Ascending aorta (tissue), 2 donors: Measurements from ENCODE around the gene BABAM2. TPM values are rescaled to one million over a fixed set of nuclear protein-coding genes. Genes with fewer than 3 reads are reported as not detected.
A peak's percentile ranks its signal among the peaks of the same experiment; 100 is the strongest.

ENCODE experiments used
- DNase-seq, 2 donors: peaks; one replicate each; pipeline ENCODE4 v3.0.0-alpha.2; 2019; ENCODE audit warnings: low spot score in 2 of 2
- H3K27ac ChIP-seq, 2 donors: fragments of 200-600 bp; sonication (generic); one replicate each; pipeline ENCODE4 v1.5.1; 2016 to 2017; ENCODE audit warnings: mild to moderate bottlenecking in 1 of 2
- H3K27me3 ChIP-seq: fragments of 200-600 bp; sonication (generic); one replicate; pipeline ENCODE4 v1.5.1; 2017
- H3K36me3 ChIP-seq, 2 donors: fragments of 200-600 bp; sonication (generic); one replicate each; pipeline ENCODE4 v1.5.1; 2016
- H3K4me1 ChIP-seq, 2 donors: fragments of 200-600 bp; sonication (generic); one replicate each; pipeline ENCODE4 v1.5.1; 2016 to 2017; ENCODE audit warnings: mild to moderate bottlenecking in 1 of 2
- H3K4me3 ChIP-seq, 2 donors: fragments of 200-600 bp; sonication (generic); one replicate each; pipeline ENCODE4 v1.5.1; 2016 to 2017; ENCODE audit warnings: mild to moderate bottlenecking in 1 of 2
- H3K9me3 ChIP-seq, 2 donors: fragments of 200-600 bp; sonication (generic); one replicate each; pipeline ENCODE4 v1.5.1; 2016
- CTCF ChIP-seq, 3 experiments: fragments of 200-600 bp in 2 of 3; fragments of 450-650 bp in 1 of 3; sonication (generic) in 2 of 3; IDR thresholded peaks; one replicate each; pipeline ENCODE4 v1.5.1; 2016 to 2019; ENCODE audit warnings: antibody characterized with exemption in 3 of 3, mild to moderate bottlenecking in 1 of 3, moderate library complexity in 1 of 3
- intact Hi-C: fragments of 100-400 bp; cut with DNase I; formaldehyde crosslinking; loops from one replicate; pipeline ENCODE4 v1.15.1; 2023
- total RNA-seq: library from RNA; depleted of rRNA; stranded (reverse); fragments of >200 nt; gene quantifications from one replicate; pipeline ENCODE4 v1.1.0, GENCODE V29; 2016

BABAM2 gene
- total RNA-seq, 1 donor from 2014 or later: 19.6 TPM

GRCh38 chr2:28356095-28356911, 465.8 kb downstream of the BABAM2 start:
- Histone ChIP-seq H3K27ac (peak overlapping the region; percentile 91 to 93), H3K9me3 (no peaks in the 10 kb centered on the region), H3K4me3 (no peak overlapping the region), H3K4me1 (peaks cover 10 to 16% of the 10 kb centered on the region in 2 donors), H3K36me3 (no peaks in the 10 kb centered on the region), H3K27me3 (no peaks in the 10 kb centered on the region)
- no peak for TF ChIP-seq CTCF (IDR thresholded peaks at IDR 0.05)
- DNase-seq: peak; percentile 81 to 95
- intact Hi-C loops: loop anchor here (1.0 kb wide), 2 partner anchors 13 to 31 kb away; no protein-coding TSS in a partner anchor

- H3K4me3 ChIP-seq: no peak overlapping the region
- DNase-seq: no peak
- H3K36me3 ChIP-seq: no peaks in the 10 kb centered on the region
- no peak for TF ChIP-seq CTCF (IDR thresholded peaks at IDR 0.05)
- no peaks in the 10 kb centered on the region for H3K9me3 ChIP-seq
- peak overlapping the region; percentile 91 to 93 for H3K27ac ChIP-seq
- peaks cover 10 to 16% of the 10 kb centered on the region in 2 donors for H3K4me1 ChIP-seq
- no peaks in the 10 kb centered on the region for H3K27me3 ChIP-seq
- intact Hi-C loops: no loop called here
Measured at GRCh38 chr2:28357055-28357454, 466.5 kb downstream of the BABAM2 start.

GRCh38 chr2:28357948-28358667, 467.6 kb downstream of the BABAM2 start:
- Histone ChIP-seq H3K27me3 (no peaks in the 10 kb centered on the region), H3K4me3 (no peak overlapping the region), H3K4me1 (peaks cover 10 to 16% of the 10 kb centered on the region in 2 donors), H3K27ac (no peak overlapping the region), H3K9me3 (no peaks in the 10 kb centered on the region), H3K36me3 (no peaks in the 10 kb centered on the region)
- no peak for DNase-seq
- intact Hi-C loops: no loop called here
- TF ChIP-seq CTCF (IDR thresholded peaks at IDR 0.05): no peak

GRCh38 chr2:28358668-28359201, 468.2 kb downstream of the BABAM2 start:
- Histone ChIP-seq H3K4me1 (peaks cover 10 to 16% of the 10 kb centered on the region in 2 donors), H3K36me3 (no peaks in the 10 kb centered on the region), H3K9me3 (no peaks in the 10 kb centered on the region), H3K27ac (peak overlapping the region in 1 of 2 donors; percentile 4), H3K4me3 (no peak overlapping the region), H3K27me3 (no peaks in the 10 kb centered on the region)
- intact Hi-C loops: no loop called here
- DNase-seq: no peak
- TF ChIP-seq CTCF (IDR thresholded peaks at IDR 0.05): no peak

GRCh38 chr2:28359222-28360057, 468.9 kb downstream of the BABAM2 start:
- intact Hi-C loops: no loop called here
- peak; percentile 52 to 83 for DNase-seq
- no peak for TF ChIP-seq CTCF (IDR thresholded peaks at IDR 0.05)
- Histone ChIP-seq H3K4me1 (peaks cover 10 to 16% of the 10 kb centered on the region in 2 donors), H3K4me3 (no peak overlapping the region), H3K36me3 (no peaks in the 10 kb centered on the region), H3K9me3 (no peaks in the 10 kb centered on the region), H3K27me3 (no peaks in the 10 kb centered on the region), H3K27ac (peak overlapping the region in 1 of 2 donors; percentile 4)
